Fibroblast of skin of back (primary cell): Measurements from ENCODE around the gene UBLCP1.
A peak's percentile ranks its signal among the peaks of the same experiment; 100 is the strongest.
"Not testable (repeated sequence)": the region's sequence is repeated elsewhere in the genome, so short reads cannot be mapped to it uniquely, and the experiment has no call there.

Source experiments
- DNase-seq: peaks from one replicate; pipeline ENCODE4 v3.0.0-alpha.2; 2013

The UBLCP1 gene

GRCh38 chr5:159252195-159252594, 10.9 kb upstream of the UBLCP1 start:
- DNase-seq = no peak

DNA sequence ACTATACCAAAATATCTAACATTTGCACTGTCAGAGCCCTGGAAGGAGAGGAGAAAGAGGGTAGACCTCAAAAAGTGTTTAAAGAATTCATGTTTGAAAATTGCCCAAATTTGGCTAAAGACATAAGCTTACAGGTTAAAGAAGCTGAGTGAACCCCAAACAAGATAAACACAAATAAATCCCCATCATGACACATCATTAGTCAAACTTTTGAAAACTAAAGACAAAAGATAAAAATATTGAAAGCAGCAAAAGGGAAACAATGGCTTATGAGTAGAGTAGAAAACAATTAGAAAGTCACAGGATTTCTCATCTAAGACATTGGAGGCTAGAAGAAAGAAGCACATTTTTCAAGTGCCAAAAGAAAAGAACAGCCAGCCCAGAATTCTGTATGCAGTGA, 6.1 kb upstream of the UBLCP1 start:
- no peak for DNase-seq

DNA sequence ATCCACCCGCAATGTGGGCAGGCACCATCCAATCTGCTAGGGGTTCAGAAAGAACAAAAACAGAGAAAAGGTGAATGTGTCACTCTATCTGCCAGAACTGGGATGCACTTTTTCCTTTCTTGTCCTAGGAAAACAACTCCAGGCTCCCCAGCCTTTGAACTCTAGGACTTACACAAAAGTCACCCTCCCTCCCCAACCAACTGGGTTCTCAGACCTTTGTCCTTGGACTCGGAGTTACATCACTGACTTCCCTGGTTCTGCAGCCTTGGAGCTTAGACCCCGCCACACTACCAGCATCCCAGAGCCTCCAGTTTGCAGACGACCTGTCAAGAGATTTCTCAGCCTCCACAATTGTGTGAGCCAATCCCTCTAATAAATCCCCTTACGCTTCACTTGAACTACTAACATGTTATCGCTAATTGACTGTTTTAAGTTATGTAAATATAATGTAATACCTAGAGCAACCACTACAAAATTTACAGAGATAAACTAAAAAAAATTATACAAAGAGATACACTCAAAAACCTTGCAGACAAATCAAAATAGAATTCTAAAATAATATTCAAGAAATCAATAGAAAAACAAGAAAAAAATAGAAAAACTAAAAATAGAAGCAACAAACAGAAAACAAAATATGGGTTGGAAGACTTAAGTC, 5.3 kb upstream of the UBLCP1 start:
- DNase-seq = no peak

DNA sequence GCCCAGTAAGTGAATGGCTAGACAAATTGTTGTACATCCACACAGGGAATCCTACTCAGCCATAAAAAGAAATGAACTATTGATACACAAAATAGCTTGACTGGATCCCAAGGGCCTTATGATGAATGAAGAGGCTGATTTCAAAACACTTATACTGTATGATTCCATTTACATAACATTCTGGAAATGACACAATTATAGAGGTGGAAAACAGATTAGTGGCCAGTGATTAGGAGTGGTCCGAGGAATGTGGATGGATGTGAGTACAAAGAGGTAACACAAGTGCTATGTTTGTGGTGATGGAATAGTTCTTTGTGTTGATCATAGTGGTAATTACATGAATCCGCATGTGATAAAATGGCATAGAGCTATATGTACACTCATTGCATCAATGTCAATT, 4.7 kb upstream of the UBLCP1 start:
- DNase-seq = no peak

GRCh38 chr5:159260212-159260611, 2.9 kb upstream of the UBLCP1 start:
- DNase-seq = not testable (repeated sequence)

GRCh38 chr5:159262472-159262858, 625 bp upstream of the UBLCP1 start:
- peak; percentile 33 for DNase-seq

DNA sequence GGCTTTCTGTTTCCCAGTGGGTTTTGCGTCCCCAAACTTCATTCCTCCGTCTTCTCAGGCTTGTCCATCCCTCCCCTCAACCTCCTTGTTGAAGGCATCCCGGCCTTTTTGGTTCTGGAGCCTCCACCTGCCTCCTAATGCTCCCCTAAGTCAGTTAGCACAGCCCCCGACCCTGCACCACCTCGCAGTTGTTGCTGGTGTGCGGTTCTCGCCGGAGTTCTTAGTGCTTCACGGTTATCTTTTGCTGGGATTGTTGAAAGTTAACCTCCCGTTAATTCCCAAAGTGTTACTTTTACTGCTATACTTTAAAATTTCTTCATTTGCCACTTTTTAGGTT, 447 bp downstream of the UBLCP1 start:
- no peak for DNase-seq

DNA sequence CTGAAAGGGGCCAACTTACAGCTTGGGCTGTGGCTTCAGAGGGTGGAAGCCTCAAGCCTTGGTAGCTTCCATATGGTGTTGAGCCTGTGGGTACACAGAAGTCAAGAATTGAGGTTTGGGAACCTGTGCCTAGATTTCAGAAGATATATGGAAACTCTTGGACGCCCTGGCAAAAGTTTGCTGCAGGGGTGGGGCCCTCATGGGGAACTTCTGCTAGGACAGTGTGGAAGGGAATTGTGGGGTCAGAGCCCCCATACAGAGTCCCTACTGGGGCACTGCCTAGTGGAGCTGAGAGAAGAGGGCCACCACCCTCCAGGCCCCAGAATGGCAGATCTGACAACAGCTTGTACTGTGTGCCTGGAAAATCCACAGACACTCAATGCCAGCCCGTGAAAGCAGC, 3.7 kb downstream of the UBLCP1 start:
- DNase-seq = not testable (repeated sequence)

GRCh38 chr5:159269723-159270122, 6.6 kb downstream of the UBLCP1 start:
- DNase-seq = no peak

GRCh38 chr5:159273923-159274322, 10.8 kb downstream of the UBLCP1 start:
- no peak for DNase-seq

DNA sequence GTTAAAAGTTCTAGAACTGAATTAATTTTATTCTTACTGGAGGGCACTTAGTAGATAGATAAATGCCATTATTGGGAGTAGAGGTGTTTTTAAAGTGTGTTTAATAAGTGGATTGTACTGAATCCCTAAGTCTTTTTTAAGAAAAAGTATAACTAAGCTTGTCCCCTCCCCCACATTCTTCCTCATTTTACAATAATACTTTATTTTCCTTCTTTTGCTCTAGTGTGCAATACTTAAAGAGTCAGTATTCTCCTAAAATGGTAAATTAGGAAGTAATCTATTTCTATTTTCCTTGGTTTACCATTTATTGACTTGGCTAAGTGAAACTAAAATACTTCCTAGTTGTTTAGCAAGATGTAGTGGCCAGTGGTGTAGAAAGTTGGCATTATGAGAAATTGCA, 11.6 kb downstream of the UBLCP1 start:
- DNase-seq = no peak

- peak; percentile 37 for DNase-seq
Observed at GRCh38 chr5:159286420-159287035, 23.4 kb downstream of the UBLCP1 start.

GRCh38 chr5:159290741-159291140, 27.7 kb downstream of the UBLCP1 start:
- no peak for DNase-seq

- no peak for DNase-seq
Observed at GRCh38 chr5:159294921-159295320, 31.8 kb downstream of the UBLCP1 start.

DNA sequence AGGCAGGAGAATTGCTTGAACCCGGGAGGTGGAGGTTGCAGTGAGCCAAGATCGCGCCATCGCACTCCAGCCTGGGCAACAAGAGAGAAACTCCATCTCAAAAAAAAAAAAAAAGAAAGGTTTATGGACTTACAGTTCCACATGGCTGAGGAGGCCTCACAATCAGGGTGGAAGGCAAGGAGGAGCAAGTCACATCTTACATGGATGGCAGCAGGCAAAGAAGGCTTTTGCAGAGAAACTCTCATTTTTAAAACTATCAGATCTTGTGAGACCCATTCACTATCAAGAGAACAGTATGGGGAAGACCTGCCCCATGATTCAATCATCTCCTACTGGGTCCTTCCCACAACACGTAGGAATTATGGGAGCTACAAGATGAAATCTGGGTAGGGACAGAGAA, 34.2 kb downstream of the UBLCP1 start:
- DNase-seq = not testable (repeated sequence)

DNA sequence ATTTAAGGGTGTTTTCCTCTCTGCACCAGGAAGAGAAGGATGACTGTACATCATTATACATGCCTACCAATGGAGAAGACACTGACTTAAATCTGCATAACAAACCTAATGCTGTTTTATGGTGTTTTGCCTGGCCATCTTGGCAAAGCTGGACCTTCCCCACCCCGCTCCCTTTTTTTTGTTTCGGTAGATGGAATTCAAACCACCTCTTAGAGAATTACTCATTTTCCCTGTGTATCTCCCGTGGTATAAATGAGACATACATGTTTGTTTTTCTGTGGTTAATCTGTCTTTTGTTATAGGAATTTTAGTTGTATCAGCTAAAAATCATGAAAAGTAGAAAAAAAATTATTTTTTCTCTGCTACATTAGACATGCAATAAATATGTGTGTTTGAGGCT, 38.4 kb downstream of the UBLCP1 start:
- peak; percentile 40 for DNase-seq

GRCh38 chr5:159301929-159302860, 39.1 kb downstream of the UBLCP1 start:
- not testable (repeated sequence) for DNase-seq

DNA sequence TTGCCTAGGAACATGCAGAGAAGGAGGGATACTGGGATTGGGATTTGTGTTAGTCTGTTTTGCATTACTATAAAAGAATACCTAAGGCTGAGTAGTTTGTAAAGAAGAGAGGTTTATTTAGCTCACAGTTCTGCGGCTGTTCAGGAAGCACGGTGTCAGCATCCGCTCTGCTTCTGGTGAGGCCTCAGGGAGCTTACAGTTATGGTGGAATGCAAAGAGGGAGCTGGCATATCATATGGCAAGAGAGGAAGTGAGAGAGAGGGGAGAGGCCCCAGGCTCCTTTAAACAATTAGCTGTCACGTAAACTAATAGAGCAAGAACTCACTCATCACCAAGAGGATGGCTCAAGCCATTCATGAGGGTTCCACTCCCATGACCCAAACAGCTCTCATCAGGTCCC, 40.2 kb downstream of the UBLCP1 start:
- DNase-seq = no peak

- no peak for DNase-seq
Observed at GRCh38 chr5:159304961-159305595, 42.0 kb downstream of the UBLCP1 start.

DNA sequence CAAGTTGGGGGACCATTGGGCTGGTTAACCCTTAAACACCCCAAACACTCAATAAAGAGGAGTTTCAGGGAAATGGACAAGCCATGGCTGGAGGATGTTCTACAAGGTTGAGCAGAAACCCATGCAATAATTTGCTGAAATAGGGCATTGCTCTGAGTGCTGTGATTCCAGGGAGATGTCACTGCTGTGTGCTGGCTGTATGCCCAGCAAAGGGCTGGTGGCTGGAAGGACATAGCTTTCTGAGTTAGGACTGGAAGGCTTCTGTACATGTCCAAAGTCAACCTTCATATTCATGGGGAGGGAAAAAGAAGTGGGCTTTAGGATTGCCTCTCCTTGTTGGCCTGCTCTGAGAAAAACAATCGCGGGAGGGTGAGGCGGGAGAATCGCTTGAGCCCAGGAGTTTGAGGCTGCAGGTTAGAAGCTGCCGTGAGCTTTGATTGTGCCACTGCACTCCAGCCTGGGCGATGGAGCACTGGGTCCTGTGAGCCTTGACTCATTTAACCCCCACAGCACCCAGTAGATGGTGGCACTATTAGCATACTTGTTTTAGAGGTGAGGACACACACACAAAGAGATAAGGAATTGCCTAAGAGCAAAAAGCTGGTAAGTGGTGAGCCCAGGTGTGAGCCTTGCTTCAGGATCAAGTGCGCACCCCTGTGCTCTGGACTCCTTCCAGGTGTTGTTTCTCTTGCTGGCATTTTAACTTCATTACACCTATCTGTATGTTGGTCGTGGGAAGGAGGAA, 46.8 kb downstream of the UBLCP1 start:
- no peak for DNase-seq

DNA sequence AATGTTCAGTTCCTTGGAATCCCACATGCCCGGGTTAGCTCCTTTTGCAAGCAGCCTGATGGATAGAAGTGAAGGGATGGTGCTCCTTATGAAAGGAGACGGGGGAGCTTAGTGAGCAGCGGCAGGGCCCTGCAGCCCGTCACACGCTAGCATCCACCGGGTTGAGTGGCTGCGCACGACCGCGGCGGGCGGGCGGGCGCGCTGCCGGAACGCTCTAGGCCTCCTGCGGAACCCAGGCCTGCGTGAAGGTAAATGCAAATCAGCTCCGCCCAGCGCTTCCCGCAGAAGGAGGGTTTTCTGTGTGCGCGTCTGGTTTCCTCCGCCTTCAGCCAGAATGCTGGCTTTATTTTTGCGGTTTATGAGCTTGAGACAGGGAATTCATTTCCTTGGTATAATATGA, 47.4 kb downstream of the UBLCP1 start:
- DNase-seq = no peak

DNA sequence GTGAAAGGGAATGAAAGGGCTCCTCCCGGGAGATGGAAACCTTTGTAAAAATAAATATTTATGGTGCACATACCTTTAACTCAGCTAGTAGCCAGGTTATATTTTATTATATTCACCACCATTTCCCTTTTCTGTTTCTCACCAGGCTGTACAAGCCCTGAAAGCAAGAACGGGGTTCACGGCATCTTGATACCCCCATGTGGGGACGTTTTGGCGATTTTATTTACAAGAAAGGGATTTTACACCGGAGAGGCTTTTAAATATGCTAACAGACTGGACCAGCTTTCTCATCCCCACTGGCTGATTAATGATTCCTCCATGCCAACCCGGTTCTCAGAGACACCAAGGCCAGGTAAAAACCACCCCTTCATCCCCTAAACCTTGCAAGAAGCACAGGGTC, 48.0 kb downstream of the UBLCP1 start:
- DNase-seq = no peak

- DNase-seq = no peak
Observed at GRCh38 chr5:159313197-159313596, 50.1 kb downstream of the UBLCP1 start.
